HG03457 (cell line): ENCODE results near the gene MAST2.
"Not testable (repeated sequence)": the region's sequence is repeated elsewhere in the genome, so short reads cannot be mapped to it uniquely, and the experiment has no call there.

ENCODE experiments used
- ATAC-seq: cut with Tn5 transposase; IDR thresholded peaks from one replicate; pipeline ENCODE4 v1.9.1; 2021; ENCODE audit warnings: moderate number of reproducible peaks; ENCODE audit not compliant: unreplicated experiment

The MAST2 gene

DNA sequence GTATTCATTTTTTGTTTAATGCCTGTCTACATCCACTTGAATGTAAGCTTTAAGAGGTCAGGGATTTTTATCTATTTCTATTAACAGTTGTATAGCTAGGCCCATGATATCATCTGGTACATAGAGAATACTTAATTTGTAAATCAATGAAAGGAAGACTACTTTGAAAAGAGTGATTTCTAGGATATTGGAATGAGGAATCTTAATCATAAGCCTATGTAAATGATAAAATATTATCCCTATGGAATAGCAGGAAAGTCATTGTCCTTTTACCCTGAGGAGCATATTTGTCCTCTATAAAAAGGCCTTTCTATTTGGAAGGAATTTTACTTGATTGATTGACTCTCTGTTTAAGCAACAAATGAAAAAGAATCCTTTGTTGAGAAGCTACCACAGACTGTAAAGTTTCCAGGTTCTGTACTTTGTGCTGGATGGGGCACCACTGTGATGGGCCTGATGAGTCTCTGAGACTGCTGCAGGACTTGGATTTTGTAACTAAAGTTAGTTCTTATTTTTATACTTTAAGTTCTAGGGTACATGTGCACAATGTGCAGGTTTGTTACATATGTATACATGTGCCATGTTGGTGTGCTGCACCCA, 53.8 kb downstream of the MAST2 start:
- no peak for ATAC-seq

GRCh38 chr1:45857755-45858492, 54.5 kb downstream of the MAST2 start:
- ATAC-seq = not testable (repeated sequence)

GRCh38 chr1:45859221-45859620, 55.8 kb downstream of the MAST2 start:
- no peak for ATAC-seq

- ATAC-seq = no peak
These were observed 58.6 kb downstream of the MAST2 start for GRCh38 chr1:45862008-45862407.

GRCh38 chr1:45863218-45863617, 59.8 kb downstream of the MAST2 start:
- ATAC-seq = no peak

- no peak for ATAC-seq
These were observed 61.0 kb downstream of the MAST2 start for GRCh38 chr1:45864167-45865106.

- no peak for ATAC-seq
These were observed 64.4 kb downstream of the MAST2 start for GRCh38 chr1:45867697-45868348.

- no peak for ATAC-seq
These were observed 65.4 kb downstream of the MAST2 start for GRCh38 chr1:45868861-45869260.

DNA sequence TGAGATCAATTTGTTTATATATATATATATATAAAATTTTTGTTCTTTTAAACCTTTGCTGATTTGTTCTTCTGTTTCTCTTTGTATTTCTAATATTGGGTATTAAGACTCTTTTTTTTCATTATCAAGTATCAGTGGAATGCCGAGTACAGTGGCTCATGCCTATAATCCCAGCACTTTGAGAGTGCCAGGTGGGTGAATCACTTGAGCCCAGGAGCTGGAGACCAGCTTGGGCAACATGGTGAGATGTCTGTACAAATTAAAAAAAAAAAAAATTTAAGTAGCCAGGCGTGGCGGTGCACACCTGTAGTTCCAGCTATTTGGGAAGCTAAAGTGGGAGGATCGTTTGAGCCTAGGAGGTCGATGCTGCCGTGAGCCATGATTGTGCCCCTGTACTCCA, 67.1 kb downstream of the MAST2 start:
- no peak for ATAC-seq

- not testable (repeated sequence) for ATAC-seq
These were observed 68.9 kb downstream of the MAST2 start for GRCh38 chr1:45872173-45872801.

DNA sequence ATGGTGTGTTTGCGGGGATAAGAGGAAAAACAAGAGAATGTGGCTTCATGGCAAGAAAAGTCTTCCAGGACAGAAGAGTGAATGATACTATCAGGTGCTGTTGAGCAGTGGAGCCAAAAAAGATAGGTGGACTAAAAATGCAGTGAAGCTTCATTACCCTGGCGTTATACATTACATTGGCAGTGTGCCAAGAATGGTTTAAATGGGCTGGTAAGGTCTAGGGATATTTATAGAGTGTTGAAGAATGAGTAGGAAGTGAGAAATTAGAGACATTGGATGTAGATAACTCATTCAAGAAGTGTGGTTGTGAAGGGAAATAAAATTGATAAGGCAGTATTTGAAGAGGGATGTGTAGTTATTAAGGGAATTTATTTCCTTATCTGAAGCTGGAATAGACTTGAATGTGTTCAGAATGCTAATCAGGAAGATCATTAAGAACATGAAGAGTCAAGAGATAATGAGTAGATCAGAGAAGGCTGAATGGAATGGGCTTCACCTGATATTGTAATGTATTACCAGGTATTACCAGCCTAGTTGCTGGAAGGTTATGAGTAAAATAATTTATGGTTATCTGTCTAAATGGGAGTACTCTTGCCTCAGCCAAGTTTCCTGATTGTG, 72.7 kb downstream of the MAST2 start:
- no peak for ATAC-seq

- no peak for ATAC-seq
These were observed 73.9 kb downstream of the MAST2 start for GRCh38 chr1:45877264-45877663.

GRCh38 chr1:45879885-45880598, 76.6 kb downstream of the MAST2 start:
- no peak for ATAC-seq

DNA sequence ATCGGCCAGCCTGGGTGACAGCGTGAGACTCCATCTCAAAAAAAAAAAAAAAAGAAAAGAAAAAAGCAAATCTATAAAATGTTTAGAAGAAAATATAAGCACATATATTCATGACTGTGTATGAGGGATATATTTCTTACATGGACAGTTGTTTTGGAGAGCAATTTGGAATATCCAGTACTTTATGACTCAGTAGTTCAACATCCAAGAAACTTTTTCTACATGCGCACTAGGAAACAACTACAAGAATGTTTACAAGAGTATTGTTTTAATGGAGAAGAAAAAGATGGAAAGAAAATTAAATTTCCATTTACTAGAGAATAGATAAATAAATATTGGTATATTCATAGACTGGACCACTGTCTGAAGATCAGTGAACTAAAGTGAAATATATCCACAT, 77.5 kb downstream of the MAST2 start:
- no peak for ATAC-seq

- no peak for ATAC-seq
These were observed 80.2 kb downstream of the MAST2 start for GRCh38 chr1:45883658-45884057.

DNA sequence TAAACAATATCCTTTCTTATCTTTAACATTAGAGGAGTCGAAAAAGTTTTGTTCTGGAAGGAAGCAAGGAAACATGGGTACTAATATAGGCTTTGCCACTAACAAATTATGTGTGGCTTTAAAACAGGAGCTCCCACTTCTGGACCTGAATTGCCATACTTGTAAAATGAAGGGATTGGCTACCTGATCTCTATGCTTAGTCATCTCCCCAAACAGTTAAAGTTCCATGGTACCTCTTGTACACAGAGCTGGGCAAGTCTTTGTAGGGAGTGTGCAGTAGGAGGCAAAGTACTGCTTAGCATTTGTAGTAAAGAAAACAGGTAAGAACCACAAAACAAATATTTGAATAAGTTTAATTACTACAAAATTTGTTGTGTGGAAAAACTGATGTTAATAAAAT, 81.3 kb downstream of the MAST2 start:
- ATAC-seq = no peak

DNA sequence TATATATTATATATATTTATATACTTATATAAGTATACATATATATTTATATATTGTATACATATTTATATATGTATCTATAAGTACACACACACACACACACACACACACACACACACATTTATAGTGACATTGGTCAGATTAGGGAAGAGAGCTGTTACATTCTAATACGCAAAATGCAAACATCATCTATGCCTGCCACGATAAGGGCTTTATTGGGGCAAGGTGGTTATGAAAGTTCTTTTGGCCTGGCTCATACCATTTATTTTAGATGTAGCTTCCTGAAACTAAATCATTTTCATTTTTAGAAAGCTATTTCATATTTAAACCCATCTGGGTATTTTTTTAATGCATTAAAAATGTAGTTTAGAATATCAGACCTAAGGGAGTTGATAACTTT, 82.8 kb downstream of the MAST2 start:
- ATAC-seq = no peak

DNA sequence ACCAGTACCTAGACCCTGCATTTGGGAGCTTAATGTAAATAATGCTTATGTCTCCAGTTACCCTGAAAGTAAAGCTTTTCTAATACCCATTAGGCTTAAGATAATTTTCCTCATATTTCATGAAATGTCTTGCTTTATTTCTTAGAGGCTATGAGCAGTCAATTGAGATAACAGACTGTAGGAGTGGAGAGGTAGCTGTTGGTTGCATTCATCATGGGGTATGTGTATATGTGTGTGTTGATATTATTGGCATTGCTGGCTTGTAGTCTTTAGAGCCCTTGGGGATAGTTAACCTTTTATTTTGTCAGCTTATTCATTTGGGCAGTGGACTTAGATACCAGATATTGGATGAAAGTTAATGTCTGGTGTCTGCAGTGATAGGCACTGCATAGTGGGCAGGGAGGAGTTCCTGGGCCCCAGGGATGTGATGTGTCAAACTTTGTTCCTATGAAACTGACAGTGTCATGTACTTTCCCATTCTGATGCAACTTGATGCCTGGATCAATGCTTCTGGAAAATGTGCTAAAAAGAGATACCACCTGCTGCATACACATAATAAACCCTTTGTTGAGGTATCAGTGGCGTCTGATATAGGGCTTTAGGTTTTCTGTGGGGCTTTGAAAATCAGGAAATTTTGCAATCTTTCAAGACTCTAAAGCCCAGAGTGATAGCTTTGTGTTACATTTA, 83.9 kb downstream of the MAST2 start:
- ATAC-seq = no peak

DNA sequence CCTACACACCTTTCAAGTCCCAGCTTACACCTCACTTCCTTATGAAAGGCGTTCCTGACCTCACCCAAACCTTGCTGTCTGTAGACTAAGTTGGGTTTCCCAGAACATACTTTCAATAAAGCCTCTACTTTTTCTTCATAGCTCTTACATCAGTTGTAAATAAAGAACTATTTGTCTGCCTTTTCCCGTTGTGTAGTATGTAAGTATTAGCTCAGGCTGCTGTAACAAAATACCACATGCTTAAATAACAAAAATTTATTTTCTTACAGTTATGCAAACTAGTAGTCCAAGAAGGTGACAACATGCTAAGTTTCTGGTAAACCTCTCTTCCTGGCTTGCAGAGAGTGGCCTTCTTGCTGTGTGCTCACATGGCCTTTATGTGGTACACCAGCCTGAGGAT, 86.7 kb downstream of the MAST2 start:
- ATAC-seq = no peak
